Omental fat pad (tissue), 4 donors: Measurements from ENCODE around the gene ATXN2L. TPM values are rescaled to one million over a fixed set of nuclear protein-coding genes. Genes with fewer than 3 reads are reported as not detected.

Experiments used
- ATAC-seq: fragments of 150-250 bp; one replicate; pipeline ENCODE4 v1.9.1; 2016; ENCODE audit warnings: mild to moderate bottlenecking, moderate library complexity; ENCODE audit not compliant: low FRiP score
- DNase-seq: peaks from one replicate; pipeline ENCODE4 v3.0.0-alpha.2; 2019; ENCODE audit warnings: low spot score
- total RNA-seq, 4 donors: library from RNA; depleted of rRNA; stranded (reverse); fragments of >200 nt; gene quantifications; one replicate each; pipeline ENCODE4 v1.1.0, GENCODE V29; 2016
- TF ChIP-seq, protein P1 (sequence below), 3 donors: fragments of 450-650 bp; IDR thresholded peaks; one replicate each; pipeline ENCODE4 v1.5.1; 2016 to 2017; ENCODE audit warnings: antibody characterized with exemption in 3 of 3, mild to moderate bottlenecking in 3 of 3, moderate library complexity in 2 of 3

The ATXN2L gene
- total RNA-seq, 4 donors from 2014 or later = 34.4 to 83.3 (median 59.5) TPM

DNA sequence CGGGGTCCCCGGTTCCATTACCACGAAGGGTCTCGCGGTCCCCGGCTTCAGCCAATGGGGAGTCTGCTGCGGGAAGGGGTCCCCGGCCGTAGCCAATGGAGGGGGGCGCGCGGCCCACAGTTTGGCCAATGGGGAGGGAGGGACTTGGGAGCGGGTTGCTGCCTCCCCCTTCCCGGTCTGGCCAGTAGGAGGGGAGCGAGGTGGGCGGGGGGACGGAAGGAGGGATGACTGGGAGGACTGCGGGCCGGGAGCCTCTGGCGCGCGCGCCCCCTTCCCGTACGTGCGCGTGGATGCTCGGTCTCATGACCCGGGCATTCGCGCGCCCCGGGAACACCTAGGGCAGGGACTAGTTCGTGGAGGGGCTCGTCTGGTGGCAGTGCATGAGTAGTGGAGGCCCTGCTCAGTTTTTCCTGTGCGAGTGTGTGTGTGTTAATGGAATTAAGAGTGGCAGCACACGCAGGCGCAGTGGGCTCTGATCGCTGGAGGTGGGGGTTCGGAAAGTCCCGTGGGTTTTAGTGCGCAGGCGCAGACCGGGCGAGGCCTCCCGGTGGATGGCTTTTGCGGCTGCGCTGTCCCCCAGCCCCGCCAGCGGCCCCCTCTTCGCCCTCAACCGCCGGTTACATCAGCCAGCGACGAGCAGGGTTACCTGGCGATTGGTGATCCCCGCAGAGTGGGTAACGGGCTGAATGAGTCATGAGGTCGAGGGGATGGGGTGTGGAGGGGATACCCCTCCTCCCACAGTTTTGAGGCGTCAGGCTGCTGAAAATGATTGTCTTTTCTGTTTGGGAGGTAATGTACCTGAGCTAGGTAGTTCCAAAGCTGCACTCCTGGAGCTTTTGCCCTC, 1.3 kb downstream of the ATXN2L start:
- DNase-seq = peak; percentile 84
- peak; percentile 96 for ATAC-seq
- TF ChIP-seq, protein P1, sequence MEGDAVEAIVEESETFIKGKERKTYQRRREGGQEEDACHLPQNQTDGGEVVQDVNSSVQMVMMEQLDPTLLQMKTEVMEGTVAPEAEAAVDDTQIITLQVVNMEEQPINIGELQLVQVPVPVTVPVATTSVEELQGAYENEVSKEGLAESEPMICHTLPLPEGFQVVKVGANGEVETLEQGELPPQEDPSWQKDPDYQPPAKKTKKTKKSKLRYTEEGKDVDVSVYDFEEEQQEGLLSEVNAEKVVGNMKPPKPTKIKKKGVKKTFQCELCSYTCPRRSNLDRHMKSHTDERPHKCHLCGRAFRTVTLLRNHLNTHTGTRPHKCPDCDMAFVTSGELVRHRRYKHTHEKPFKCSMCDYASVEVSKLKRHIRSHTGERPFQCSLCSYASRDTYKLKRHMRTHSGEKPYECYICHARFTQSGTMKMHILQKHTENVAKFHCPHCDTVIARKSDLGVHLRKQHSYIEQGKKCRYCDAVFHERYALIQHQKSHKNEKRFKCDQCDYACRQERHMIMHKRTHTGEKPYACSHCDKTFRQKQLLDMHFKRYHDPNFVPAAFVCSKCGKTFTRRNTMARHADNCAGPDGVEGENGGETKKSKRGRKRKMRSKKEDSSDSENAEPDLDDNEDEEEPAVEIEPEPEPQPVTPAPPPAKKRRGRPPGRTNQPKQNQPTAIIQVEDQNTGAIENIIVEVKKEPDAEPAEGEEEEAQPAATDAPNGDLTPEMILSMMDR (IDR thresholded peaks at IDR 0.05) = no peak

DNA sequence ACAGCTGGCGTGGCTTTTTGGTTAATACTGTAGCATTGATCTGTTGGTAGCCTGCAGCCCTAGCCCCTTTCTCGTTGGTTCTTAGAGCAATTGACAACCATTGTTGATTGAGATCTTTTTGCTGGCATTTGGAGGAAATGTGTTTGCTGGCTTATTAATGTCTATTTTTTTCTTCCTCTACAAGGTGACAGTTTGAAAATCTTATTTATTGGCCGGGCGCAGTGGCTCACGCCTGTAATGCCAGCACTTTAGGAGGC, 1.8 kb downstream of the ATXN2L start:
- DNase-seq = no peak
- TF ChIP-seq, protein P1 (IDR thresholded peaks at IDR 0.05) = no peak
- no peak for ATAC-seq

DNA sequence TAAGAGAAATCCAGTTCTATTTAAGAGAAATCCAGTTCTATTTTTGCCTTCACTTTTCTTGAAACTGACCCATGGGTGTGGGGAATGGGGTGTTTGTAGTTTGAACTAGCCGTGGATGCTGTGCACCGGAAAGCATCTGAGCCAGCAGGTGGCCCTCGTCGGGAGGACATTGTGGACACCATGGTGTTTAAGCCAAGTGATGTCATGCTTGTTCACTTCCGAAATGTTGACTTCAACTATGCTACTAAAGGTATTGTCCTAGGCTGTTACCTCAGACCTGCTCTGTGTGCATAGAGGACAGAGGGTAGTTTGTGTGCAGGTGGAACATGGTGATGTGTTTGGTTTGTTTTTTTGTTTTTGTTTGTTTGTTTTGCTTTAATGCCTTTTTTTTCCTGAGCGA, 3.3 kb downstream of the ATXN2L start:
- TF ChIP-seq, protein P1 (IDR thresholded peaks at IDR 0.05) = no peak
- no peak for ATAC-seq
- DNase-seq = no peak

DNA sequence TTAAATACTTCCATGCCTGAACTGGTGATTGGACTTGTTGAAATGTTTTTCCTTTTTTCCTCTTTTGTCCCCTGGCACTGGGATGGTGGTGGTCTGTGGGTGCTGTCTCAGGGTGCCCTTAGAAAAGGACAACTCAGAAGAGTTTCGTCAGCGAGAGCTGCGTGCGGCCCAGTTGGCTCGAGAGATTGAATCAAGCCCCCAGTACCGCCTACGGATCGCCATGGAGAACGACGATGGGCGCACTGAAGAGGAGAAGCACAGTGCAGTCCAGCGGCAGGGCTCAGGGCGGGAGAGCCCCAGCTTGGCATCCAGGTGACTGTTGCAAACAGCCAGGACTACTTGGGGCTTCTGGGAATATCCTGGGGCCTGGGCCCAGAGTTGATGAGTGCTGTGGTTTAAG, 6.9 kb downstream of the ATXN2L start:
- DNase-seq (no peak), ATAC-seq (no peak)
- TF ChIP-seq, protein P1 (IDR thresholded peaks at IDR 0.05) = no peak

DNA sequence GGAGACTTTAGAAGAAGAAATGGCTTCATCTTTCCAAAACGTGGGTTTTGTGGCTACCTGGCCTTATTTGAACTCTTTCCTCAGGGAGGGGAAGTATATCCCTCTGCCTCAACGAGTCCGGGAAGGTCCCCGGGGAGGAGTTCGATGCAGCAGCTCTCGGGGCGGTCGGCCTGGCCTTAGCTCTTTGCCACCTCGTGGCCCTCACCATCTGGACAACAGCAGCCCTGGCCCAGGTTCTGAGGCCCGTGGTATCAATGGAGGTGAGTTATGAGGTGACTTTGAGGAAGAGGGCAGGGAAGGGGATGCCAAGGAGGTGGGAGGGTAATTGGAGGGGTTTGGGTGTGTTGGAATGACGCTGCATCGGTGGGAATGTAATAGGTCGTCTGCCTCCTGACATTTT, 7.7 kb downstream of the ATXN2L start:
- no peak for ATAC-seq
- DNase-seq = no peak
- TF ChIP-seq, protein P1 (IDR thresholded peaks at IDR 0.05) = no peak

DNA sequence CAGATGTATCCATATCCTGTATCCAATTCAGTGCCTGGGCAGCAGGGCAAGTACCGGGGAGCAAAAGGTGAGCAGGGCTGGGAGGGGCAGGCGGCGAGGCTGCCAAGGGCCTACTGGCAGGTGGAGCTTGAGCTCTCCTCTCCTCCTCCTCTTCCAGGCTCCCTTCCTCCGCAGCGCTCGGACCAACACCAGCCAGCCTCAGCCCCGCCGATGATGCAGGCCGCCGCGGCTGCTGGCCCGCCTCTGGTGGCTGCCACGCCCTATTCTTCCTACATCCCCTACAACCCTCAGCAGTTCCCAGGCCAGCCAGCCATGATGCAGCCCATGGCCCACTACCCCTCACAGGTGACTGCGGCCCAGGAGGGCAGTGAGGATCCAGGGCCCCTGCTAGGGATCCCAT, 11.6 kb downstream of the ATXN2L start:
- ATAC-seq (no peak), DNase-seq (no peak)
- TF ChIP-seq, protein P1 (IDR thresholded peaks at IDR 0.05) = no peak
